IPS DF 4.7 (cell line): Measurements from ENCODE around the gene KIAA0232.

ENCODE experiments used
- DNase-seq: peaks from one replicate; pipeline ENCODE4 v3.0.0-alpha.2; 2013; ENCODE audit warnings: low spot score; ENCODE audit errors: extremely low read depth

Gene KIAA0232

GRCh38 chr4:6782147-6782845, at the start of gene KIAA0232:
Gene KIAA0232, plus strand, starts transcription at chr4:6782727. Its CDS starts 41,727 bp downstream, at chr4:6824454.
- no peak for DNase-seq

- no peak for DNase-seq
Observed at GRCh38 chr4:6733358-6734164, 49.0 kb upstream of the KIAA0232 start.

GRCh38 chr4:6734165-6734786, 48.3 kb upstream of the KIAA0232 start:
- DNase-seq, result no peak

- DNase-seq, result no peak
Observed at GRCh38 chr4:6739920-6740319, 42.6 kb upstream of the KIAA0232 start.

GRCh38 chr4:6740347-6740746, 42.2 kb upstream of the KIAA0232 start:
- DNase-seq, result no peak

- DNase-seq, result no peak
Observed at GRCh38 chr4:6742507-6742906, 40.0 kb upstream of the KIAA0232 start.

GRCh38 chr4:6742989-6743388, 39.5 kb upstream of the KIAA0232 start:
- no peak for DNase-seq

- no peak for DNase-seq
Observed at GRCh38 chr4:6746721-6747293, 35.7 kb upstream of the KIAA0232 start.

GRCh38 chr4:6747294-6748051, 35.1 kb upstream of the KIAA0232 start:
- no peak for DNase-seq

GRCh38 chr4:6748286-6748685, 34.2 kb upstream of the KIAA0232 start:
- no peak for DNase-seq

- DNase-seq, result no peak
Observed at GRCh38 chr4:6749340-6750171, 33.0 kb upstream of the KIAA0232 start.

- no peak for DNase-seq
Observed at GRCh38 chr4:6750286-6751221, 32.0 kb upstream of the KIAA0232 start.

- DNase-seq, result no peak
Observed at GRCh38 chr4:6751611-6752485, 30.7 kb upstream of the KIAA0232 start.

- DNase-seq, result no peak
Observed at GRCh38 chr4:6752486-6752829, 30.1 kb upstream of the KIAA0232 start.

GRCh38 chr4:6753103-6753560, 29.4 kb upstream of the KIAA0232 start:
- DNase-seq, result no peak

GRCh38 chr4:6753891-6754290, 28.6 kb upstream of the KIAA0232 start:
- no peak for DNase-seq

GRCh38 chr4:6754481-6755087, 27.9 kb upstream of the KIAA0232 start:
- DNase-seq, result no peak
